ENCODE data around the gene BTBD16.

DNA sequence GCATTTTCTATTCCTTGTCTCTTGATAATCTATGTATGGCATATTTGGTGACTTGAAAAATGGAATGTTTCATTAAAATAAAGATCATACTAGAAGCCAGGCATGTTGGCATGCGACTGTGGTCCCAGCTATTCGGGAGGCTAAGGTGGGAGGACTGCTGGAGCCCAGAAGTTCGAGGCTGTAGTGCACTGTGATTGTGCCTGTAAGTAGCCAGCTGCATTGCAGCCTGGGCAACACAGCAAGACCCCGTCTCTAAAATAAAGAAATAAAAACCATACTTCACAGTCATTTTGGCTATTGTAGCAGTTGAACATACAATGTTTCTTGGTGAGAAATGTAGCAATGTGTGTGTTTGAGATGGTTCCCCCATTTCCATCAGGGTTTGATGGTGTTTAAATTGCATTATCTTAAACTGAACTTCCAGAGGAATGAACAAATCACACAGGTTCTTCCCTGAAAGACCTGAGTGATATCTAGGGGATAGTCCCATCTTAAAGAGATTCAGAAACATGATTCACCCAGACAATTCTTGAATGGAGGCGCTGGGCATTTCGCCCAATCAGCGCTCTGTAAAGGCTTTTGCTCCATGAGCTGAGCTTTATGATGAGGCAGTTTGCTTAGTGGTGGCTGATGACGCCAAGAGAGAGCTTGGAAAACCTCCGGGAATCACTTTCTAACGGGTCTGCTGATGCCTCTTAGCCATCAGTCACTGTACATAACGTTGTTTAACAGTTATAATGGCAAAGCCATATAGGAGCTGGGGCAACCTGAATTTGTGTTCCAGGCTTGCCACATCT, 19.4 kb upstream of the BTBD16 start:
- TF ChIP-seq, protein P1, sequence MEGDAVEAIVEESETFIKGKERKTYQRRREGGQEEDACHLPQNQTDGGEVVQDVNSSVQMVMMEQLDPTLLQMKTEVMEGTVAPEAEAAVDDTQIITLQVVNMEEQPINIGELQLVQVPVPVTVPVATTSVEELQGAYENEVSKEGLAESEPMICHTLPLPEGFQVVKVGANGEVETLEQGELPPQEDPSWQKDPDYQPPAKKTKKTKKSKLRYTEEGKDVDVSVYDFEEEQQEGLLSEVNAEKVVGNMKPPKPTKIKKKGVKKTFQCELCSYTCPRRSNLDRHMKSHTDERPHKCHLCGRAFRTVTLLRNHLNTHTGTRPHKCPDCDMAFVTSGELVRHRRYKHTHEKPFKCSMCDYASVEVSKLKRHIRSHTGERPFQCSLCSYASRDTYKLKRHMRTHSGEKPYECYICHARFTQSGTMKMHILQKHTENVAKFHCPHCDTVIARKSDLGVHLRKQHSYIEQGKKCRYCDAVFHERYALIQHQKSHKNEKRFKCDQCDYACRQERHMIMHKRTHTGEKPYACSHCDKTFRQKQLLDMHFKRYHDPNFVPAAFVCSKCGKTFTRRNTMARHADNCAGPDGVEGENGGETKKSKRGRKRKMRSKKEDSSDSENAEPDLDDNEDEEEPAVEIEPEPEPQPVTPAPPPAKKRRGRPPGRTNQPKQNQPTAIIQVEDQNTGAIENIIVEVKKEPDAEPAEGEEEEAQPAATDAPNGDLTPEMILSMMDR (IDR thresholded peaks at IDR 0.05) = no peak
- TF ChIP-seq ETV6 (CRISPR knock-in tag; IDR thresholded peaks at IDR 0.05) (no peak), CREM (CRISPR knock-in tag; IDR thresholded peaks at IDR 0.05) (no peak), CBFB (CRISPR knock-in tag; IDR thresholded peaks at IDR 0.05; ENCODE audit: low read depth) (no peak), NR2C2 (CRISPR knock-in tag; IDR thresholded peaks at IDR 0.05) (no peak), NR3C1 (CRISPR knock-in tag; conservative IDR thresholded peaks at IDR 0.05; ENCODE audit: low read depth) (no peak), TP53 (CRISPR knock-in tag; IDR thresholded peaks at IDR 0.05) (no peak)
- TF ChIP-seq, protein P2, sequence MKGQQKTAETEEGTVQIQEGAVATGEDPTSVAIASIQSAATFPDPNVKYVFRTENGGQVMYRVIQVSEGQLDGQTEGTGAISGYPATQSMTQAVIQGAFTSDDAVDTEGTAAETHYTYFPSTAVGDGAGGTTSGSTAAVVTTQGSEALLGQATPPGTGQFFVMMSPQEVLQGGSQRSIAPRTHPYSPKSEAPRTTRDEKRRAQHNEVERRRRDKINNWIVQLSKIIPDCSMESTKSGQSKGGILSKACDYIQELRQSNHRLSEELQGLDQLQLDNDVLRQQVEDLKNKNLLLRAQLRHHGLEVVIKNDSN (CRISPR knock-in tag; IDR thresholded peaks at IDR 0.05) = no peak
- TF ChIP-seq, protein P3, sequence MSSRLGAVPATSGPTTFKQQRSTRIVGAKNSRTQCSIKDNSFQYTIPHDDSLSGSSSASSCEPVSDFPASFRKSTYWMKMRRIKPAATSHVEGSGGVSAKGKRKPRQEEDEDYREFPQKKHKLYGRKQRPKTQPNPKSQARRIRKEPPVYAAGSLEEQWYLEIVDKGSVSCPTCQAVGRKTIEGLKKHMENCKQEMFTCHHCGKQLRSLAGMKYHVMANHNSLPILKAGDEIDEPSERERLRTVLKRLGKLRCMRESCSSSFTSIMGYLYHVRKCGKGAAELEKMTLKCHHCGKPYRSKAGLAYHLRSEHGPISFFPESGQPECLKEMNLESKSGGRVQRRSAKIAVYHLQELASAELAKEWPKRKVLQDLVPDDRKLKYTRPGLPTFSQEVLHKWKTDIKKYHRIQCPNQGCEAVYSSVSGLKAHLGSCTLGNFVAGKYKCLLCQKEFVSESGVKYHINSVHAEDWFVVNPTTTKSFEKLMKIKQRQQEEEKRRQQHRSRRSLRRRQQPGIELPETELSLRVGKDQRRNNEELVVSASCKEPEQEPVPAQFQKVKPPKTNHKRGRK (CRISPR knock-in tag; IDR thresholded peaks at IDR 0.05; ENCODE audit: borderline replicate concordance) = no peak
- TF ChIP-seq, protein P4, sequence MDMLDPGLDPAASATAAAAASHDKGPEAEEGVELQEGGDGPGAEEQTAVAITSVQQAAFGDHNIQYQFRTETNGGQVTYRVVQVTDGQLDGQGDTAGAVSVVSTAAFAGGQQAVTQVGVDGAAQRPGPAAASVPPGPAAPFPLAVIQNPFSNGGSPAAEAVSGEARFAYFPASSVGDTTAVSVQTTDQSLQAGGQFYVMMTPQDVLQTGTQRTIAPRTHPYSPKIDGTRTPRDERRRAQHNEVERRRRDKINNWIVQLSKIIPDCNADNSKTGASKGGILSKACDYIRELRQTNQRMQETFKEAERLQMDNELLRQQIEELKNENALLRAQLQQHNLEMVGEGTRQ (CRISPR knock-in tag; IDR thresholded peaks at IDR 0.05) = no peak
- TF ChIP-seq, protein P5, sequence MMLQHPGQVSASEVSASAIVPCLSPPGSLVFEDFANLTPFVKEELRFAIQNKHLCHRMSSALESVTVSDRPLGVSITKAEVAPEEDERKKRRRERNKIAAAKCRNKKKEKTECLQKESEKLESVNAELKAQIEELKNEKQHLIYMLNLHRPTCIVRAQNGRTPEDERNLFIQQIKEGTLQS (CRISPR knock-in tag; conservative IDR thresholded peaks at IDR 0.05) = no peak
